BLaER1 treated with 17β-estradiol and CSF1 and Interleukin-3, amounts not matched to agents 10 nM and 100 nM (cell line): ENCODE measurements around the gene NCK2.
"Not testable (repeated sequence)": the region's sequence is repeated elsewhere in the genome, so short reads cannot be mapped to it uniquely, and the experiment has no call there.

Source experiments
- H3K27ac ChIP-seq, 11 experiments: shearing (Covaris generic); formaldehyde crosslinking; 2 replicates each; pipeline ENCODE4 v1.8.1; 2022
- H3K27me3 ChIP-seq, 11 experiments: shearing (Covaris generic); formaldehyde crosslinking; 2 replicates each; pipeline ENCODE4 v1.8.1; 2022
- H3K36me3 ChIP-seq, 11 experiments: shearing (Covaris generic); formaldehyde crosslinking; 2 replicates each; pipeline ENCODE4 v1.8.1; 2022
- H3K4me1 ChIP-seq, 10 experiments: shearing (Covaris generic); formaldehyde crosslinking; 2 replicates each; pipeline ENCODE4 v1.8.1; 2022
- H3K4me2 ChIP-seq, 11 experiments: shearing (Covaris generic); formaldehyde crosslinking; 2 replicates each; pipeline ENCODE4 v1.8.1; 2022
- H3K4me3 ChIP-seq, 10 experiments: shearing (Covaris generic); formaldehyde crosslinking; 2 replicates each; pipeline ENCODE4 v1.8.1; 2022
- H3K9ac ChIP-seq, 11 experiments: shearing (Covaris generic); formaldehyde crosslinking; 2 replicates each; pipeline ENCODE4 v1.8.1; 2022
- H3K9me3 ChIP-seq, 11 experiments: shearing (Covaris generic); formaldehyde crosslinking; replicated peaks in 1 of 11; 2 replicates each; pipeline ENCODE4 v1.8.1; 2022
- H4K20me1 ChIP-seq, 11 experiments: shearing (Covaris generic); formaldehyde crosslinking; 2 replicates each; pipeline ENCODE4 v1.8.1; 2022
- Cebpa-rat ChIP-seq, 11 experiments: shearing (Covaris generic); IDR thresholded peaks; 2 replicates each; pipeline ENCODE4 v1.8.1; 2022

Gene NCK2

GRCh38 chr2:105896765-105897163, 152.1 kb downstream of the NCK2 start:
- no peak overlapping the region for H3K27ac ChIP-seq
- H3K36me3 ChIP-seq = peaks cover 54 to 74% (median 67%) of the 10 kb centered on the region in 11 experiments
- H3K27me3 ChIP-seq = no peaks in the 10 kb centered on the region
- H4K20me1 ChIP-seq = peaks cover 0 to 23% (median 14%) of the 10 kb centered on the region in 11 experiments; a peak in 11 of 22 replicates
- no peak for TF ChIP-seq Cebpa-rat (IDR thresholded peaks at IDR 0.05)
- no peak overlapping the region for H3K4me3 ChIP-seq
- H3K4me2 ChIP-seq = no peak overlapping the region
- peaks cover 0 to 18% (median 7%) of the 10 kb centered on the region in 10 experiments; a peak in 8 of 20 replicates for H3K4me1 ChIP-seq
- H3K9ac ChIP-seq = no peak overlapping the region
- H3K9me3 ChIP-seq = peaks cover 48 to 80% (median 68%) of the 10 kb centered on the region in 11 experiments

- Histone ChIP-seq H4K20me1 (peaks cover 0 to 14% (median 8%) of the 10 kb centered on the region in 11 experiments; a peak in 10 of 22 replicates), H3K36me3 (peaks cover 45 to 67% (median 58%) of the 10 kb centered on the region in 11 experiments), H3K9me3 (peaks cover 48 to 83% (median 69%) of the 10 kb centered on the region in 11 experiments), H3K4me1 (peaks cover 0 to 18% (median 7%) of the 10 kb centered on the region in 10 experiments; a peak in 8 of 20 replicates)
- not testable (repeated sequence) for H3K27ac ChIP-seq, H3K4me3 ChIP-seq, H3K9ac ChIP-seq, H3K27me3 ChIP-seq, H3K4me2 ChIP-seq
These were observed 153.0 kb downstream of the NCK2 start for GRCh38 chr2:105897694-105898093.

- H3K4me1 ChIP-seq = peaks cover 0 to 11% (median 8%) of the 10 kb centered on the region in 10 experiments; a peak in 10 of 20 replicates
- peaks cover 0 to 14% (median 6%) of the 10 kb centered on the region in 11 experiments; a peak in 10 of 22 replicates for H3K36me3 ChIP-seq
- peaks cover 21 to 39% (median 30%) of the 10 kb centered on the region in 11 experiments for H3K9me3 ChIP-seq
- H4K20me1 ChIP-seq = no peaks in the 10 kb centered on the region; a peak in 1 of 22 replicates
- TF ChIP-seq Cebpa-rat (IDR thresholded peaks at IDR 0.05) = no peak
- no peak overlapping the region for H3K27ac ChIP-seq
- no peak overlapping the region for H3K4me3 ChIP-seq
- no peak overlapping the region for H3K4me2 ChIP-seq
- no peak overlapping the region for H3K9ac ChIP-seq
- no peaks in the 10 kb centered on the region for H3K27me3 ChIP-seq
These were observed 158.5 kb downstream of the NCK2 start for GRCh38 chr2:105903051-105903674.

- Histone ChIP-seq H4K20me1 (no peaks in the 10 kb centered on the region; a peak in 1 of 22 replicates), H3K4me2 (no peak overlapping the region), H3K9ac (no peak overlapping the region)
These were observed 160.2 kb downstream of the NCK2 start for GRCh38 chr2:105904938-105905337.

GRCh38 chr2:105906481-105906880, 161.8 kb downstream of the NCK2 start:
- Histone ChIP-seq H3K4me1 (peaks cover 6 to 24% (median 19%) of the 10 kb centered on the region in 10 experiments; a peak in 19 of 20 replicates), H3K9me3 (peaks cover 0 to 6% (median 0%) of the 10 kb centered on the region in 11 experiments; a peak in 2 of 22 replicates), H4K20me1 (no peaks in the 10 kb centered on the region; a peak in 1 of 22 replicates), H3K4me2 (no peak overlapping the region), H3K36me3 (no peaks in the 10 kb centered on the region), H3K9ac (no peak overlapping the region), H3K27me3 (no peaks in the 10 kb centered on the region), H3K4me3 (no peak overlapping the region), H3K27ac (no peak overlapping the region)
- no peak for TF ChIP-seq Cebpa-rat (IDR thresholded peaks at IDR 0.05)

More at GRCh38 chr2:105904938-105905337, 160.2 kb downstream of the NCK2 start:
- H3K27ac ChIP-seq = no peak overlapping the region
- TF ChIP-seq Cebpa-rat (IDR thresholded peaks at IDR 0.05) = no peak
- H3K4me1 ChIP-seq = peaks cover 6 to 24% (median 19%) of the 10 kb centered on the region in 10 experiments; a peak in 19 of 20 replicates
- no peaks in the 10 kb centered on the region for H3K27me3 ChIP-seq
- no peaks in the 10 kb centered on the region; a peak in 2 of 22 replicates for H3K36me3 ChIP-seq
- H3K9me3 ChIP-seq = peaks cover 5 to 21% (median 13%) of the 10 kb centered on the region in 11 experiments; a peak in 13 of 22 replicates
- no peak overlapping the region for H3K4me3 ChIP-seq

GRCh38 chr2:105907184-105907583, 162.5 kb downstream of the NCK2 start:
- TF ChIP-seq Cebpa-rat (IDR thresholded peaks at IDR 0.05) = no peak
- no peak overlapping the region for H3K9ac ChIP-seq
- H3K4me3 ChIP-seq = no peak overlapping the region
- peaks cover 6 to 24% (median 19%) of the 10 kb centered on the region in 10 experiments; a peak in 19 of 20 replicates for H3K4me1 ChIP-seq
- no peak overlapping the region for H3K27ac ChIP-seq
- no peaks in the 10 kb centered on the region; a peak in 1 of 22 replicates for H4K20me1 ChIP-seq
- H3K4me2 ChIP-seq = no peak overlapping the region
- no peaks in the 10 kb centered on the region for H3K27me3 ChIP-seq
- H3K36me3 ChIP-seq = no peaks in the 10 kb centered on the region
- H3K9me3 ChIP-seq = peaks cover 0 to 8% (median 0%) of the 10 kb centered on the region in 11 experiments; a peak in 5 of 22 replicates

GRCh38 chr2:105909215-105909614, 164.5 kb downstream of the NCK2 start:
- Histone ChIP-seq H3K27ac (peak overlapping the region in 3 of 11 experiments; percentile 5 to 41 (median 39); a peak in 4 of 22 replicates), H3K9ac (no peak overlapping the region), H3K9me3 (peaks cover 7 to 28% (median 15%) of the 10 kb centered on the region in 11 experiments), H3K36me3 (no peaks in the 10 kb centered on the region), H3K4me1 (peaks cover 6 to 24% (median 19%) of the 10 kb centered on the region in 10 experiments; a peak in 19 of 20 replicates), H3K27me3 (no peaks in the 10 kb centered on the region), H3K4me3 (no peak overlapping the region), H4K20me1 (no peaks in the 10 kb centered on the region), H3K4me2 (peak overlapping the region; percentile 25 to 72 (median 60); a peak in 20 of 22 replicates)
- TF ChIP-seq Cebpa-rat (IDR thresholded peaks at IDR 0.05) = no peak

- Histone ChIP-seq H4K20me1 (no peaks in the 10 kb centered on the region), H3K4me1 (peaks cover 6 to 17% (median 13%) of the 10 kb centered on the region in 10 experiments; a peak in 19 of 20 replicates), H3K9ac (no peak overlapping the region), H3K4me2 (no peak overlapping the region), H3K36me3 (peaks cover 0 to 11% (median 0%) of the 10 kb centered on the region in 11 experiments; a peak in 1 of 22 replicates), H3K9me3 (peaks cover 21 to 43% (median 29%) of the 10 kb centered on the region in 11 experiments), H3K27ac (no peak overlapping the region), H3K27me3 (no peaks in the 10 kb centered on the region), H3K4me3 (no peak overlapping the region)
- peak in 1 of 11 experiments; percentile 57; a peak in 2 of 22 replicates for TF ChIP-seq Cebpa-rat (IDR thresholded peaks at IDR 0.05)
These were observed 166.0 kb downstream of the NCK2 start for GRCh38 chr2:105910497-105911238.

GRCh38 chr2:105911425-105911824, 166.7 kb downstream of the NCK2 start:
- H3K36me3 ChIP-seq = peaks cover 0 to 11% (median 0%) of the 10 kb centered on the region in 11 experiments; a peak in 1 of 22 replicates
- H3K9ac ChIP-seq = no peak overlapping the region
- H3K9me3 ChIP-seq = peaks cover 27 to 50% (median 37%) of the 10 kb centered on the region in 11 experiments
- no peak overlapping the region for H3K4me3 ChIP-seq
- no peak overlapping the region for H3K4me2 ChIP-seq
- H3K4me1 ChIP-seq = peaks cover 6 to 13% (median 11%) of the 10 kb centered on the region in 10 experiments; a peak in 19 of 20 replicates
- no peaks in the 10 kb centered on the region for H3K27me3 ChIP-seq
- no peak overlapping the region for H3K27ac ChIP-seq
- TF ChIP-seq Cebpa-rat (IDR thresholded peaks at IDR 0.05) = no peak
- no peaks in the 10 kb centered on the region for H4K20me1 ChIP-seq
